ENCODE measurements around the gene PCGF3. TPM values are rescaled to one million over a fixed set of nuclear protein-coding genes. Genes with fewer than 3 reads are reported as not detected.

Gene PCGF3
- total and polyA plus RNA-seq, 2 donors from 2014 or later: 21.7 to 59.6 TPM

- no peak for FAIRE-seq
- intact Hi-C loops (cut with DNase I): no loop called here
These were observed 36.6 kb downstream of the PCGF3 start for GRCh38 chr4:742096-742741.

GRCh38 chr4:742742-743311, 37.2 kb downstream of the PCGF3 start:
- Histone ChIP-seq H3K27me3 (ENCODE audit: control insufficient read depth, insufficient read depth, low read length) (no peaks in the 10 kb centered on the region), H3K9me3 (ENCODE audit: control insufficient read depth in 2 of 3, insufficient read depth in 1 of 3, low read length in 3 of 3) (no peaks in the 10 kb centered on the region), H3K4me1 (ENCODE audit: control insufficient read depth in 2 of 3, insufficient read depth in 2 of 3, low read depth in 1 of 3, low read length in 3 of 3) (no peaks in the 10 kb centered on the region), H3K36me3 (ENCODE audit: control insufficient read depth in 2 of 3, insufficient read depth in 3 of 3, low read length in 3 of 3) (peaks cover 2 to 10% (median 6%) of the 10 kb centered on the region in 3 donors), H3K9ac (ENCODE audit: low read length in 3 of 3) (no peak overlapping the region), H3K27ac (ENCODE audit: low read depth in 2 of 2, low read length in 2 of 2) (no peak overlapping the region), H3K4me3 (ENCODE audit: low read length in 3 of 3) (no peak overlapping the region)
- TF ChIP-seq, protein P1, sequence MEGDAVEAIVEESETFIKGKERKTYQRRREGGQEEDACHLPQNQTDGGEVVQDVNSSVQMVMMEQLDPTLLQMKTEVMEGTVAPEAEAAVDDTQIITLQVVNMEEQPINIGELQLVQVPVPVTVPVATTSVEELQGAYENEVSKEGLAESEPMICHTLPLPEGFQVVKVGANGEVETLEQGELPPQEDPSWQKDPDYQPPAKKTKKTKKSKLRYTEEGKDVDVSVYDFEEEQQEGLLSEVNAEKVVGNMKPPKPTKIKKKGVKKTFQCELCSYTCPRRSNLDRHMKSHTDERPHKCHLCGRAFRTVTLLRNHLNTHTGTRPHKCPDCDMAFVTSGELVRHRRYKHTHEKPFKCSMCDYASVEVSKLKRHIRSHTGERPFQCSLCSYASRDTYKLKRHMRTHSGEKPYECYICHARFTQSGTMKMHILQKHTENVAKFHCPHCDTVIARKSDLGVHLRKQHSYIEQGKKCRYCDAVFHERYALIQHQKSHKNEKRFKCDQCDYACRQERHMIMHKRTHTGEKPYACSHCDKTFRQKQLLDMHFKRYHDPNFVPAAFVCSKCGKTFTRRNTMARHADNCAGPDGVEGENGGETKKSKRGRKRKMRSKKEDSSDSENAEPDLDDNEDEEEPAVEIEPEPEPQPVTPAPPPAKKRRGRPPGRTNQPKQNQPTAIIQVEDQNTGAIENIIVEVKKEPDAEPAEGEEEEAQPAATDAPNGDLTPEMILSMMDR (IDR thresholded peaks at IDR 0.05; ENCODE audit: borderline replicate concordance, extremely low read depth, insufficient read depth): peak; percentile 73
- intact Hi-C loops (cut with DNase I): no loop called here
- DNase-seq: peak; percentile 48 to 69 (median 62)
- no peak for FAIRE-seq

More at GRCh38 chr4:742096-742741, 36.6 kb downstream of the PCGF3 start:
- Histone ChIP-seq H3K36me3 (ENCODE audit: control insufficient read depth in 2 of 3, insufficient read depth in 3 of 3, low read length in 3 of 3) (peaks cover 2 to 15% (median 9%) of the 10 kb centered on the region in 3 donors), H3K9me3 (ENCODE audit: control insufficient read depth in 2 of 3, insufficient read depth in 1 of 3, low read length in 3 of 3) (no peaks in the 10 kb centered on the region), H3K4me1 (ENCODE audit: control insufficient read depth in 2 of 3, insufficient read depth in 2 of 3, low read depth in 1 of 3, low read length in 3 of 3) (no peaks in the 10 kb centered on the region), H3K9ac (ENCODE audit: low read length in 3 of 3) (no peak overlapping the region), H3K27ac (ENCODE audit: low read depth in 2 of 2, low read length in 2 of 2) (no peak overlapping the region), H3K4me3 (ENCODE audit: low read length in 3 of 3) (no peak overlapping the region), H3K27me3 (ENCODE audit: control insufficient read depth, insufficient read depth, low read length) (no peaks in the 10 kb centered on the region)
- no peak for DNase-seq
- TF ChIP-seq, protein P1 (IDR thresholded peaks at IDR 0.05; ENCODE audit: borderline replicate concordance, extremely low read depth, insufficient read depth): no peak

GRCh38 chr4:743463-744211, 38.0 kb downstream of the PCGF3 start:
- TF ChIP-seq, protein P1 (IDR thresholded peaks at IDR 0.05; ENCODE audit: borderline replicate concordance, extremely low read depth, insufficient read depth): no peak
- intact Hi-C loops (cut with DNase I): no loop called here
- peak in 1 of 5 donors; percentile 45 for DNase-seq
- H3K4me1 ChIP-seq (ENCODE audit: control insufficient read depth in 2 of 3, insufficient read depth in 2 of 3, low read depth in 1 of 3, low read length in 3 of 3): no peaks in the 10 kb centered on the region
- no peak overlapping the region for H3K9ac ChIP-seq (ENCODE audit: low read length in 3 of 3)
- H3K9me3 ChIP-seq (ENCODE audit: control insufficient read depth in 2 of 3, insufficient read depth in 1 of 3, low read length in 3 of 3): no peaks in the 10 kb centered on the region
- no peak for FAIRE-seq
- H3K4me3 ChIP-seq (ENCODE audit: low read length in 3 of 3): no peak overlapping the region
- H3K36me3 ChIP-seq (ENCODE audit: control insufficient read depth in 2 of 3, insufficient read depth in 3 of 3, low read length in 3 of 3): peaks cover 0 to 10% (median 6%) of the 10 kb centered on the region in 3 donors
- no peaks in the 10 kb centered on the region for H3K27me3 ChIP-seq (ENCODE audit: control insufficient read depth, insufficient read depth, low read length)
- no peak overlapping the region for H3K27ac ChIP-seq (ENCODE audit: low read depth in 2 of 2, low read length in 2 of 2)

Measured in kidney (tissue), 14 donors.